HG03460 (cell line): ENCODE measurements around the gene GALNTL6.
"Not testable (repeated sequence)": the region's sequence is repeated elsewhere in the genome, so short reads cannot be mapped to it uniquely, and the experiment has no call there.

Experiments used
- ATAC-seq: cut with Tn5 transposase; IDR thresholded peaks from one replicate; pipeline ENCODE4 v1.9.1; 2021; ENCODE audit not compliant: unreplicated experiment

Gene GALNTL6

GRCh38 chr4:173039617-173040577 lies 1226.7 kb downstream of the GALNTL6 start:
- no peak for ATAC-seq

DNA sequence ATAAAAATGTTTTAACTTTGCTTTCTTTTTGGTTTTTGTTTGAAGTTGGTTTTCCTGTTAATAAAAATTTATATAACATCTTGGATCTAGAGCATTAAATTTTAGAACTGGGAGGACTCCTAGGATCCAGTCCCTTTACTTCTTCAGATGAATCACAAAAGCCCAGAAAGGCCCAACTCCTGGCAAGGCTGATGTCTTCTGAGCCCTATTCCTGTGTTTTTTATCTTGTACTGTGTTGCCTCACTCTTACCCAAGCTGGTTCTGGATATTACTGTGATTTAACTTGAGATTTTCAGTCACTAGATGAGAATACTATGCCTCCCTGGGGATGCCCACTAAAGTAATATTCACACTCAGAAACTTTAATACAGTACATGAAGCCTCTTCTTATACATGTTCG lies 1228.3 kb downstream of the GALNTL6 start:
- ATAC-seq: no peak

DNA sequence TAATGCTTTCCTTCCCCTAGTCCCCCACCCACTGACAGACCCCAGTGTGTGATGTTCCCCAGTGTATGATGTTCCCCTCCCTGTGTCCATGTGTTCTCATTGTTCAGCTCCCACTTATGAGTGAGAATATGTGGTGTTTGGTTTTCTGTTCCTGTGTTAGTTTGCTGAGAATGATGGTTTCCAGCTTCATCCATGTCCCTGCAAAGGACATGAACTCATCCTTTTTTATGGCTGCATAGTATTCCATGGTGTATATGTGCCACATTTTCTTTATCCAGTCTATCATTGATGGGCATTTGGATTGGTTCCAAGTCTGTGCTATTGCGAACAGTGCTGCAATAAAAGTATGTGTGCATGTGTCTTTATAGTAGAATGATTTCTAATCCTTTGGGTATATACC lies 1228.9 kb downstream of the GALNTL6 start:
- not testable (repeated sequence) for ATAC-seq

GRCh38 chr4:173044340-173044739 lies 1231.1 kb downstream of the GALNTL6 start:
- ATAC-seq: no peak

GRCh38 chr4:173045571-173045970 lies 1232.4 kb downstream of the GALNTL6 start:
- ATAC-seq: no peak

- ATAC-seq: no peak
Measured at GRCh38 chr4:173046144-173046543, 1232.9 kb downstream of the GALNTL6 start.

GRCh38 chr4:173046818-173047217 lies 1233.6 kb downstream of the GALNTL6 start:
- no peak for ATAC-seq

- ATAC-seq: no peak
Measured at GRCh38 chr4:173051232-173051631, 1238.0 kb downstream of the GALNTL6 start.

- ATAC-seq: no peak
Measured at GRCh38 chr4:173051716-173052115, 1238.5 kb downstream of the GALNTL6 start.

GRCh38 chr4:173052439-173052838 lies 1239.2 kb downstream of the GALNTL6 start:
- ATAC-seq: no peak

DNA sequence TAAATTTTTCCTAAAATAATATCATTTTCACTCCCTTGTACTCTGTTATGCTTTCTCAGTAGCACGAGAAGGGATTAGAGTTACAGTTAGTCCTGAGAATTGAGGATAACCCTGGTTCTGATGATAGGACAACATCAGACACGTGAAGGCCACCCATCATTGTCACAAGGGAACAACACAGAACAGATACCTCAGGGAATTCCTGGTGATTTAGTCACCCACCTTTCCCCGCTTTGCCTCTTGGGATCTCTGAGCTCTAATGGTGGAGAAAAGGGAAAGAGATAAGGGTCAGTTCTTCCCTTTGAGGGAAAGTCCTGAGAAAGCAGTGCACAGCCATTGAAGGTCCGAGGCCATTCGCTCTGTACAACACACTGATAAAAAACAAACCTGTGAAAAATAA lies 1243.1 kb downstream of the GALNTL6 start:
- no peak for ATAC-seq

GRCh38 chr4:173056710-173057109 lies 1243.5 kb downstream of the GALNTL6 start:
- no peak for ATAC-seq

DNA sequence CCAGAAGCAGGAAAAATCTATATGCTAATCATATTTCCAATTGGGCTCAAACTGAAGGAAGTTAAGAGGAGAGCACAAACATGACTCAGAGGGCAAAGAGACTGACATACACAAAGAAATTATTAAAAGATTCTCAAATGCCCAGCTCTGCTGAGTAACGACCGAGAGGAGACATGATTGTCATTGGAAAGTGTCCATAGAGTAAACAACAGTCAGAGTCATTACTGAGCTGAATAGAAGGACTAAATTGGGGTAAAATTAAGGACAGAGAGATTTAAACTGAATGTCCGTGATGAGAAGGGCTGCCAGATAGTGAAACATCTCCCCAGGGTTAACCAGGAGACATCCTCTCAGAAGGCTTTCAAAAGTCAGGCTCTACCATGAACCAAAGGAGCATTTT lies 1244.2 kb downstream of the GALNTL6 start:
- no peak for ATAC-seq

DNA sequence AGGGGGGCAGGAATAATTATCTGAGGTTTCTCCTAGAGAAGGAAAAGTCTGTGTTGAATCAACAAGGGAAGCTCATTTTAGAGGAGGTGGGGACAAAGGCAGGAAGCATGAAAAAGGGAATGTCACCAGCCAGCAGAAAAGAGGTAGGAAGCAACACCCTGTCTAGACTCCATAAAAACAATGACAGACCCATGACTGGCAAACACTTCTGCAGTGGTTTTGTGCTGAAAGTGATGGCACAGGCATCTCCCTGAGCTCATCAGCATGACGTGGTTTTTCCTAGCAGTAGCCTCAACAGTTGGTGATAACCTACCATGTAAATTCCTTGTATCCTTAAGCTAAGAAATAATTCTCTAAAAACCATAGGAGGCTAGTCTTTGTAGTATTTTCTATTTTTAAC lies 1244.7 kb downstream of the GALNTL6 start:
- no peak for ATAC-seq

GRCh38 chr4:173061160-173061559 lies 1248.0 kb downstream of the GALNTL6 start:
- no peak for ATAC-seq

DNA sequence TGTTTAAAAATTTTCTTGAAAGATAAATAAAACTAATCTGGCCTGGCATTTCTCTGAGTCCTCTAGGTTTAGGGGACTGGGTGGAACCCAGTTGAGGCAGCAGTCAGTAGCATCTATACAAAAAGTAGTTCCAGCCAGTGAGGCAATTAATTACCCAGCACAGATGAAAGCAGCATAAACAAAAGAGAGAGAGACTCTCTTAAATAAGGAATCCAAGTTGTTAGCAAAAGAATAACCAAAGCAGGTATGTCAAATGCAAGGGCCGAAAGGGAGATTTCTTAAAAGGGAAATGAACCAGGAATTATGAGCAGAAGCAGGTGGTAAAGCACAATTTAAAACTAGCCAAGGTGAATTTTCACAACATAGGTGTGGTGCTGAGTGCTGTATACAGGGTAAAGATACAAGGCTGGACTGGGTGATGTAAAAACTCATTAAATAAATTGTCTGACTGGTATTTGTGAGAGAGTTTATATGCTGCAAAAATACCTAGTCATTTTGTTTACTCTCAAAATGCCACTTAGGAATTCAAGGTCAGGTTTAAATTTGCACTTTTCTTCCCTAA lies 1260.8 kb downstream of the GALNTL6 start:
- no peak for ATAC-seq

GRCh38 chr4:173074501-173074946 lies 1261.3 kb downstream of the GALNTL6 start:
- no peak for ATAC-seq

GRCh38 chr4:173076903-173077634 lies 1263.9 kb downstream of the GALNTL6 start:
- no peak for ATAC-seq

GRCh38 chr4:173088144-173088543 lies 1274.9 kb downstream of the GALNTL6 start:
- ATAC-seq: no peak
